Hepatocyte (in vitro differentiated cells): ENCODE measurements around the gene JUNB.

Experiments used
- CTCF ChIP-seq: fragments of 200-600 bp; sonication (generic); IDR thresholded peaks from 2 replicates; pipeline ENCODE4 v1.5.1; 2016; ENCODE audit warnings: antibody characterized with exemption, mild to moderate bottlenecking; ENCODE audit not compliant: poor library complexity
- EZH2 ChIP-seq: fragments of 200-600 bp; sonication (generic); IDR thresholded peaks from 2 replicates; pipeline ENCODE4 v1.6.1; 2016; ENCODE audit warnings: antibody characterized with exemption, mild to moderate bottlenecking, borderline replicate concordance

GRCh38 chr19:12833418-12833737 is 42.1 kb downstream of the JUNB start:
- no peak for TF ChIP-seq CTCF
- TF ChIP-seq EZH2, result no peak
